ENCODE measurements around the gene AQP7.
"Not testable (repeated sequence)": the region's sequence is repeated elsewhere in the genome, so short reads cannot be mapped to it uniquely, and the experiment has no call there.

AQP7 gene

DNA sequence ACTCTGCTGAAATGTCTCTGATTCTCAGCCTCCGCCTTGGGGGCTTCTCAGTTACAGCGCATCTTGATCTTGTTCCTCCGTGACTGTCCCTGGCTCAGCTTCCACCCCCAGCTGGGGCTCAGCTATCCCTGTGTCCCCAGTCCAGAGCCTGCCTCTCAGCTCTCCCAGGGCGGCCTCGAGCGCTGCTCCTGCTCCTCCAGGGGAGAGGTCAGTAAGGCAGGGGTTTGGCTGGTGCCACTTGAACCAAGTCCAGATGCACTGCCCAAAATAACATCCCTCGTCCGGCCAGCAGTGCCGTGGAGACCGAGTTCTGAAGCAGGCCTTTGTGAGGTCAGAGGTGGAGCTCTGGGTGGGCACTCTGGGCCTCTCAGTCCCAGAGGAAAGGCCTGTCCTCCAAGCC is at the start of gene AQP7:
TSS of gene AQP7 (minus strand) at position 198 of the 400 bp plus-strand sequence. CDS start 1,306 bp downstream, outside the sequence.
- not testable (repeated sequence) for DNase-seq

GRCh38 chr9:33450621-33451146 is 48.3 kb upstream of the AQP7 start:
- DNase-seq, result no peak

- no peak for DNase-seq
Observed at GRCh38 chr9:33449715-33450114, 47.3 kb upstream of the AQP7 start.

DNA sequence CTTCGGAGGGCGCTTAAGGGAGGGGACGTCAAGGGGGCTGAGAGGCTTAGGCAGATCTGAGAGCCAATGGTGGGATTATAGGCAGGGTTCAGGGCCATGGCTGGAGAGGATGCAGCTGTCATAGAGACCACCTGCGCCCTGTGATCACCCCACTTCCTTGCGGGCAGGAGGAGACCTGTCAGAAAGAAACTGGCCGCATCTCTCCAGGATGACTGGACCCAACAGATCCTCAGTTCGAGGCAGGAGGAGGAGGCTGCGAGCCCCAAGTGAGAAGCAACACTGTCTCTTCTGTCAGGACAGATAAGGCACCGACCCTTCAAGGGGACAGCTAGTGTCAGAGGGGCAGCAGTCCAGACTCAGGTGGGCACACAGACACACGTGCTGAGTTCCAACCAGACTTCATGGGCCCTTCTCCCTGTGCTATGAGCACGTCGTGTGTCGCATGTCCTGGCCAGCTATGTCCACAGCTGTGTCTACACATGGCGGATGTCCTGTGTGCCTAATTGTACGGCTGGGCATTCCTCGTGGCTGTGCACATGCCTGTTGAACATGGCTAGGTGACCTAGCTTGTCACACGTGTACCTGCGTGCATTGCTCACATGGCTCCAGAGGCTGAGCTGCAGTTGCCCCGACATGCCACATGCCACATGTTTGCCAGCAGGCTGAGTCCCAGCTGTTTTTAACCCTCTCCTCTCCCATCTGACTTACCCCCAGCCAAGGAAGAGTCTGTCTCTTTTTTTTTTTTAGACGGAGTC is 45.6 kb upstream of the AQP7 start:
- no peak for DNase-seq

GRCh38 chr9:33446946-33447798 is 44.8 kb upstream of the AQP7 start, which contains the start of gene AQP3:
TSS of gene AQP3 (minus strand) at chr9:33447593. CDS start at chr9:33447530, 63 bp downstream.
- DNase-seq, result peak; percentile 10

DNA sequence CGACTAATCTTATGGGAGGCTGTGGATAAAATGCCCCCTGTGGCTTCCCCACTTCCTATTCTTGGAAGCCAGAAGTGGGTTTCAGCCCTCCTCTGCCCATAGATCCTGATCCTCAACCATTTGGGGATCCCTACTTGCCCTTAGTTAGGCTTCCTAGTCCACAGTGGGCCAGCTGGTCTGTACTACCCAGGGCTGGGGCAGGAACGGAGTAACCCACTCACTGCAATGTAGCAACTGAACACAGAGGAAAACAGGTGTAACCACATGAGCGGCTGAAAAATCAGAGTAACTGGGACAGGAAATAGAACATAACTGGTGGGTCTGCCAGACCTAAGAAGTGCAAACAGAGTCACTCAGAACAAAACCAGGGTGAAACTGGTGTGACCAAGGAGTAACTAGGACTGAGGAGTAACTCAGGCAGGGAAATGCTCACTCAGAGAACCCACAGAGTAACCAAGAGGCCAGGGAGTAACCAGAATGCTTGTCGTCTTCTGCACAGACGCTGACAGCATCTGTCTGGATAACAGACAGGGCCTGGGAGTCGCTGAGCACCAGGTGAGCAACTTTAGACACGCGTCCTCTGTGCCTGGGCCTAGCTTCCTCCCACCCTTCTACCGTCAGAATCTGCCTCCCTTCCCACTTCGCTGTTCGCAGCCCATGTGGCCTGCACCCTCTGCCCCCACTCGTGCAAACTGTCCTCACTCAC is 44.0 kb upstream of the AQP7 start:
- no peak for DNase-seq

DNA sequence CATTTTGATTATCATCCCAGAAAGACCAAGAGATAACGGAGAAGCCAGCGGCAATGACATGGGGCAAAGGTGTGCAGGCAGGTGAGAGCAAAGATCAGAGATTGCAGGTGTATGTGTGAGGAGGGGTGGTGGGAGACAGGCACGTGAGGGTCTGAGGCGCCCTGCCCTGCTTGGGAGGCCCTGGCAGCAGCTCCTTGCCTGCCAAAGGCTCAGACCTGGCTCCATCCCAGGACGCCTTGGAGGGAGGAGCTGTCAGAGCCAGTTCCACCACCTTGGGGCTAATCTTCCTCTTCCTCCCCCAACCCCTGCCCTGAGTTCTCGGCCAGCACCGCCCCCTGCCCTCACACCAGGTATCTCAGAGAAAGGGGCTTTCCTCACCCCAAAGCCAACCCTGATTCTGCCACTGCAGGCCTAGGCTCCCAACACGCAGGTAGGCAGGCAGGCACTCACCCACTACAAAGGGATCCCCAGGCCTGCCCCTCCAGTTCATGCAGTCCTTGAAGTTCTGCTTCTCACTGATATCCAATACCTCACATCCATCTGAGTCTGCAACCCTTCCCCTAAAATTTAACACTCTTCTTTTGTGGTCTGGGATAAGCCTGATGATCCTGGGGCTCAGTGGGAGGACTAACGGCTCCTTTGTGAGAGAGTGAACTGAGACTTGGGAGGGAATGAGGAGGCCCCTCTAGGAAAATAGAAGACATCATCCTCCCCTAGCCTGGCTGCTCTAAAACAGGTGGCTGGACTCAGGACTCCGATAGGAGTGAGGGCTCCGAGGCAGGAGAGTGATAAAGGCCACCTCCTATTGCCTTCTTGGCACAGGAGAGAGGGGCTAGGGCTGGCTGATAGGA is 43.2 kb upstream of the AQP7 start:
- DNase-seq, result no peak

DNA sequence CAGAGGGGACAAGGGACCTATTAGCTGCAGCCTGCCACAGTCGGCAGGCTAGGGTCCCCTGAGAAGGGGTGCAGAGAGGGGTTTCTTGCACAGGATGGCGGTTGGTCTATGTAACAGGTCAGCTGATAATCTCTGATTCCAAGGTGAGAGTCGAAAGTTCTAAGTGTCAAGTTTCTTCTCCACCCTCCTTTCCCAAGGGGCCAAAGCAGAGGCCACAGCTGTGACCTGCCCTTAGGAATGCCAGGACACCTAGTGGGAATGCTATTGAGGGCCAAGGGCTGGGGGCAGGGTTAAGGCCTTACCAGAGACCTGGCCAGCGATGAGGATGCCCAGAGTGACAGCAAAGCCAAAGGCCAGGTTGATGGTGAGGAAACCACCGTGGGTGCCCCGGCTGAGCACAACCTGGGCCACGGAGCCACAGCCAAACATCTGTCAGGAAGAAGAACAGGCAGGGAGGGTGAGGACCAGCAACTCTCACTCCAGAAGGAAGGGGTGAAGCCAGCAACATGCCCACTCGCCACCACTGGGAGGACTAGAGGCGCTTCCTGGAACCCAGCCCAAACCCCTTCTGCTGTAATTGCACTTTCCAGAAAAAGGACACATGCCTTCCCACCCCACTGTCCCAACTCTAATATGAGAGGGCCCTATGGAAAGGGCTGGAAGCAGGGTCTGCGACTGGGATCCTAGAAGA is 41.2 kb upstream of the AQP7 start:
- DNase-seq, result no peak

GRCh38 chr9:33443047-33443446 is 40.7 kb upstream of the AQP7 start:
- no peak for DNase-seq

DNA sequence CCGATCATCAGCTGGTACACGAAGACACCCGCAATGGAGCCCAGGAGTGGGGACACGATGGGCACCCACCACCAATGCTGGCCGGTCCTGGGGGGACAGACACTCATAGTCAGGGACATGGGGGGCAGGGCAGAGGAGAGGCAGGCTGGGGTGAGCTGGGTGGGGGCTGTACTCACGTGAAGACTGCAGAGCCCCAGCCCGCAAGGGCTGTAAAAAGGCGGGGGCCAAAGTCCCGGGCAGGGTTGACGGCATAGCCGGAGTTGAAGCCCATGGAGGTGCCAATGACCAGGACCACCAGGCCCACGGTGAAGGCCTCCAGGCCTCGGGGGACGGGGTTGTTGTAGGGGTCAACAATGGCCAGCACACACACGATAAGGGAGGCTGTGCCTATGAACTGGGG is 39.8 kb upstream of the AQP7 start:
- no peak for DNase-seq

GRCh38 chr9:33440609-33441008 is 38.2 kb upstream of the AQP7 start:
- DNase-seq, result no peak

- no peak for DNase-seq
Observed at GRCh38 chr9:33440204-33440603, 37.8 kb upstream of the AQP7 start.

GRCh38 chr9:33439731-33440130 is 37.4 kb upstream of the AQP7 start:
- no peak for DNase-seq

GRCh38 chr9:33438926-33439680 is 36.7 kb upstream of the AQP7 start:
- no peak for DNase-seq

DNA sequence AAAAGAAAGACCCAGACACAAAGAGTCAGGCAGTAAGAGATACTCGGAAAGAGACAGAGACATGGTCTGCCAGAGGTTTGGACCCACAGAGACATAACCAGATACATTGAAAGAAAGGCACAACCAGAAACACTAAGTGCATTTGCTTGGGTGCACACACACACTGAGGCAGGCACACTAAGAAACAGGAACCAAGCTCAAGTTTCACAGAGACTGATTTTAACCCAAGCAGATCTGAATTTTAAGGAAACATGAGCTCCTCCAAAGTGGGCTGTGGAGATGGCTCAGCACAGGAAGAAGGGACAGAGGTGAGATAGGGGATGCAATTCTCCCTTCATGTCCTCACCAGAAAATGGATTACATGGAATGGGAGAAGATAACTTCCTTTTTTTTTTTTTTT is 35.5 kb upstream of the AQP7 start:
- DNase-seq, result no peak

- DNase-seq, result no peak
Observed at GRCh38 chr9:33437205-33437604, 34.8 kb upstream of the AQP7 start.

- DNase-seq, result no peak
Observed at GRCh38 chr9:33436445-33436844, 34.1 kb upstream of the AQP7 start.

DNA sequence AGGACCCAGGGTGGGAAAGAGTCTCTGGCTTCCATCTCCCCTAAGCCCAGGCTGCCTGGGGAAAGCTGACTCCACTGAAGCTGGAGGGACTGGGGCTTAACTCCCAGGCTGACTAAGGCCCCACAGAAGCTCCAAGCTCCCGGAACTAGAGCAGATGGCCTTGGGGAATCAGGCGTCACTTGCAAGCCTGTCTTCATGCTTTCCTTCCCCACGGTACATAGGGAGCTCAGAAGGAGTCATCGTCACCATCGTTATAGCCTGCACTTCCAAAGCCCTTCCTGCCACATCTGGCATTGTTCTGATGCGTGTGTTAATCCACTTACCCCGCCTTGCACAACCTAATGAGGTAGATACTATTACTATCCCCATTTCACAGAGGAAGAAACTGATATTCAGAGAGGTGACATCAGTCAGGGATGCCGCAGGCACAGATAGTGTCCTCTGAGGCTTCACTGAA is 33.5 kb upstream of the AQP7 start:
- DNase-seq, result no peak

- no peak for DNase-seq
Observed at GRCh38 chr9:33434317-33435105, 32.1 kb upstream of the AQP7 start.

GRCh38 chr9:33433871-33434270 is 31.5 kb upstream of the AQP7 start:
- DNase-seq, result no peak

Data from DMS79 (cell line).